ENCODE data around the gene FREM3.

- TF ChIP-seq ZNF274 (IDR thresholded peaks at IDR 0.05; ENCODE audit: low read depth, low read length): no peak
- TF ChIP-seq YY1 (IDR thresholded peaks at IDR 0.05; ENCODE audit: insufficient read depth, insufficient read length): no peak
- no peak for TF ChIP-seq SUZ12 (IDR thresholded peaks at IDR 0.05; ENCODE audit: extremely low read depth, insufficient read depth, insufficient read length)
These were observed 11.7 kb upstream of the FREM3 start for GRCh38 chr4:143712155-143712550.
